NCI-H128 (cell line): ENCODE data around the gene BNC1.

Experiments
- DNase-seq: peaks from one replicate; lab custom pipeline; 2025; ENCODE audit not compliant: unreplicated experiment; lab: John Stamatoyannopoulos, UW

Gene BNC1

GRCh38 chr15:83284559-83285283 lies at the start of gene BNC1:
Gene BNC1, minus strand, starts transcription at chr15:83284664. Its CDS starts 36 bp downstream, at chr15:83284628.
- no peak for DNase-seq

GRCh38 chr15:83327041-83327440 lies 42.6 kb upstream of the BNC1 start:
- DNase-seq: no peak

GRCh38 chr15:83324799-83325198 lies 40.3 kb upstream of the BNC1 start:
- no peak for DNase-seq

- no peak for DNase-seq
Observed at GRCh38 chr15:83323296-83323711, 38.8 kb upstream of the BNC1 start.

- DNase-seq: no peak
Observed at GRCh38 chr15:83322691-83323090, 38.2 kb upstream of the BNC1 start.

GRCh38 chr15:83322061-83322460 lies 37.6 kb upstream of the BNC1 start:
- no peak for DNase-seq

- no peak for DNase-seq
Observed at GRCh38 chr15:83320844-83321243, 36.4 kb upstream of the BNC1 start.

GRCh38 chr15:83320404-83320803 lies 35.9 kb upstream of the BNC1 start:
- no peak for DNase-seq

GRCh38 chr15:83319771-83320170 lies 35.3 kb upstream of the BNC1 start:
- no peak for DNase-seq

GRCh38 chr15:83318861-83319415 lies 34.5 kb upstream of the BNC1 start:
- DNase-seq: no peak

GRCh38 chr15:83318036-83318435 lies 33.6 kb upstream of the BNC1 start:
- no peak for DNase-seq

GRCh38 chr15:83312071-83312470 lies 27.6 kb upstream of the BNC1 start:
- no peak for DNase-seq

- no peak for DNase-seq
Observed at GRCh38 chr15:83310521-83311456, 26.3 kb upstream of the BNC1 start.

GRCh38 chr15:83308671-83309070 lies 24.2 kb upstream of the BNC1 start:
- no peak for DNase-seq

GRCh38 chr15:83306561-83306960 lies 22.1 kb upstream of the BNC1 start:
- no peak for DNase-seq

GRCh38 chr15:83305704-83306291 lies 21.3 kb upstream of the BNC1 start:
- DNase-seq: no peak

GRCh38 chr15:83304861-83305703 lies 20.6 kb upstream of the BNC1 start:
- no peak for DNase-seq

- DNase-seq: no peak
Observed at GRCh38 chr15:83303535-83303934, 19.1 kb upstream of the BNC1 start.

- no peak for DNase-seq
Observed at GRCh38 chr15:83300826-83301225, 16.4 kb upstream of the BNC1 start.

- no peak for DNase-seq
Observed at GRCh38 chr15:83299462-83299861, 15.0 kb upstream of the BNC1 start.

GRCh38 chr15:83295417-83295816 lies 11.0 kb upstream of the BNC1 start:
- DNase-seq: no peak
